Left lung (tissue), 10 donors: ENCODE results near the gene MLLT3. TPM values are rescaled to one million over a fixed set of nuclear protein-coding genes. Genes with fewer than 3 reads are reported as not detected.

Experiments
- ATAC-seq: fragments of 200-7000 bp; cut with Tn5 transposase; one replicate; pipeline ENCODE4 v1.9.1; 2020; ENCODE audit warnings: moderate library complexity
- DNase-seq, 4 donors: peaks; one replicate each; pipeline ENCODE4 v3.0.0-alpha.2; 2013 to 2020
- H3K27ac ChIP-seq, 2 donors: fragments of 200-600 bp; sonication (generic) in 1 of 2; one replicate each; pipeline versions ENCODE4 v1.5.0 to v1.8.0; 2020 to 2021
- H3K27me3 ChIP-seq, 2 donors: fragments of 200-600 bp; sonication (generic) in 1 of 2; one replicate each; pipeline versions ENCODE4 v1.5.0 to v1.8.0; 2020 to 2021
- H3K36me3 ChIP-seq, 2 donors: fragments of 200-600 bp; sonication (generic) in 1 of 2; one replicate each; pipeline versions ENCODE4 v1.5.0 to v1.8.0; 2020 to 2021
- H3K4me1 ChIP-seq, 2 donors: fragments of 200-600 bp; one replicate each; pipeline ENCODE4 v1.8.0; 2021
- H3K4me3 ChIP-seq, 2 donors: fragments of 200-600 bp; sonication (generic) in 1 of 2; one replicate each; pipeline versions ENCODE4 v1.5.0 to v1.8.0; 2020 to 2021; ENCODE audit warnings: mild to moderate bottlenecking in 1 of 2
- H3K9me3 ChIP-seq, 2 donors: fragments of 200-600 bp; sonication (generic) in 1 of 2; one replicate each; pipeline versions ENCODE4 v1.5.0 to v1.8.0; 2020 to 2021
- intact Hi-C, 2 donors: fragments of 100-400 bp; cut with DNase I; formaldehyde crosslinking; loops; one replicate each; pipeline versions ENCODE4 v1.11.2 to v1.14.2; 2022
- polyA plus RNA-seq, 6 donors: library from polyadenylated mRNA; unstranded; fragments of 120-200 nt; gene quantifications; one replicate each; pipeline ENCODE4 v1.2.1, GENCODE V29; 2013; ENCODE audit not compliant: insufficient read length in 6 of 6
- total RNA-seq, 2 donors: library from RNA; stranded (reverse); fragmentation: NEBNext Ultra II Directional; extraction: Animal tissue kit (Norgen Biotek cat#: 25700); gene quantifications; one replicate each; pipeline ENCODE4 v1.2.1, GENCODE V29; 2021
- TF ChIP-seq, protein P1 (sequence below), 2 donors: fragments of 200-600 bp; sonication (generic) in 1 of 2; IDR thresholded peaks; one replicate each; pipeline versions ENCODE4 v1.5.0 to v1.8.0; 2021; ENCODE audit warnings: antibody characterized with exemption in 2 of 2
- donor health status: DM: no; HTN: yes; CAD: no.
- donor health status: DM: no; HTN: no; CAD: no.

Gene MLLT3
- total and polyA plus RNA-seq, 8 donors = 17.0 to 38.2 (median 32.5) TPM

DNA sequence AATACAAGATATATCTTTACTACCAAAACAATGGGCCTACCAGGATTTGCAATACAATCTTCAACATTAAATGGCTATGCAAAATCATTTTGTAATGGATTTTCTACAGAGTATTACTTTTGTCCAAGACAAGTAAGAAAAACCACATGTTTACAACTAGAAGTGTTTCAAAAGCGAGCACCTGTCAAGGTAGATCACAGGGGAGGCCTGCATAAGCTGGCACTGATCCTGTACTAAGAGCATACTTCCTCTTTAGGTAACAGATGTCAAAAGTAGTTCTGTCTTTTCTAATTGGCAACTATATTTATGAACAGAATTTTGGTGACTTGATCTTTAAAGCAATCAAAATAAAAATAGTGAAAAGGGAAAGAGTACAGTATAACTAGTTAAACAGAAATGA is 249.0 kb downstream of the MLLT3 start:
- Histone ChIP-seq H3K36me3 (no peaks in the 10 kb centered on the region), H3K9me3 (no peaks in the 10 kb centered on the region), H3K4me1 (no peaks in the 10 kb centered on the region), H3K27ac (no peak overlapping the region), H3K4me3 (no peak overlapping the region), H3K27me3 (no peaks in the 10 kb centered on the region)
- intact Hi-C loops = no loop called here
- TF ChIP-seq, protein P1, sequence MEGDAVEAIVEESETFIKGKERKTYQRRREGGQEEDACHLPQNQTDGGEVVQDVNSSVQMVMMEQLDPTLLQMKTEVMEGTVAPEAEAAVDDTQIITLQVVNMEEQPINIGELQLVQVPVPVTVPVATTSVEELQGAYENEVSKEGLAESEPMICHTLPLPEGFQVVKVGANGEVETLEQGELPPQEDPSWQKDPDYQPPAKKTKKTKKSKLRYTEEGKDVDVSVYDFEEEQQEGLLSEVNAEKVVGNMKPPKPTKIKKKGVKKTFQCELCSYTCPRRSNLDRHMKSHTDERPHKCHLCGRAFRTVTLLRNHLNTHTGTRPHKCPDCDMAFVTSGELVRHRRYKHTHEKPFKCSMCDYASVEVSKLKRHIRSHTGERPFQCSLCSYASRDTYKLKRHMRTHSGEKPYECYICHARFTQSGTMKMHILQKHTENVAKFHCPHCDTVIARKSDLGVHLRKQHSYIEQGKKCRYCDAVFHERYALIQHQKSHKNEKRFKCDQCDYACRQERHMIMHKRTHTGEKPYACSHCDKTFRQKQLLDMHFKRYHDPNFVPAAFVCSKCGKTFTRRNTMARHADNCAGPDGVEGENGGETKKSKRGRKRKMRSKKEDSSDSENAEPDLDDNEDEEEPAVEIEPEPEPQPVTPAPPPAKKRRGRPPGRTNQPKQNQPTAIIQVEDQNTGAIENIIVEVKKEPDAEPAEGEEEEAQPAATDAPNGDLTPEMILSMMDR (IDR thresholded peaks at IDR 0.05) = no peak
- DNase-seq (no peak), ATAC-seq (no peak)

DNA sequence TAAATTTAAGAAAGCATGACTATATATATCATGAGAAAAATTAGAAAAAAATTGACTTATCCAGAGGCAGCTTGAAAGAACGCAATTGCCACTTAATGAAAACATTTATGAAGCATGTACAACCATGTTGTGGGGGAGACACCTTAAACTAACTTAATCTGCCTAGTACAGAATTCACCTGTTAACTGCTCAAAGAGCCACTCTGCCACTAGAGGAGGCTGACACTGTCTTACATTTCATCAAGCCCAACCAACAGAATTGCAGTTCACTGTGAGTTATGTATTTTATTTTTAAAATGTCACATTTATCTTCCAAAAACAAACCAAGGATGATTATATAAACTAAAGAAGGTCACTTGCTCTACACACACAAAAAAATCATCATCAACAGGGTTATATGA is 252.9 kb downstream of the MLLT3 start:
- no peak overlapping the region for H3K27ac ChIP-seq
- no peaks in the 10 kb centered on the region for H3K9me3 ChIP-seq
- no peaks in the 10 kb centered on the region for H3K4me1 ChIP-seq
- TF ChIP-seq, protein P1 (IDR thresholded peaks at IDR 0.05) = no peak
- no peak overlapping the region for H3K4me3 ChIP-seq
- no peaks in the 10 kb centered on the region for H3K36me3 ChIP-seq
- ATAC-seq (no peak), DNase-seq (no peak)
- intact Hi-C loops = no loop called here
- H3K27me3 ChIP-seq = no peaks in the 10 kb centered on the region

DNA sequence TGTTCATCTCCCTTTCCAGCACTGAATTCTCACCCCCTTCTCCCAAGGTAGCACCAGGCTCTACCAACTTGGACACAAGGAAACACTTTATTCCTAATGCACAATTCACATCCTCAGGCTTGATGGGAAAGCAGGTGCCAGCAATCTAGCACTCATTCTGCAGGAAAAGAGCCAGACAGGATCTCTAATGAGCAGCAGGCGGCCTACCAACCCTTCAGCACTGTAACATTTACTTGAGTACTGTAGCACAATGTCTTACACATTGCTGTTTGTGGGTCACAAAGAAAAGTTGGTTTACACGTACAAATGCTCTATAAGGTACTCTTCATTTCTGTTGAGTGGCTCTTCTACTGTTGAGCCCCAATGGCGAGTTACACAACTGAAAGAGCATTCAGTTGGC is 254.4 kb downstream of the MLLT3 start:
- TF ChIP-seq, protein P1 (IDR thresholded peaks at IDR 0.05) = no peak
- intact Hi-C loops = no loop called here

DNA sequence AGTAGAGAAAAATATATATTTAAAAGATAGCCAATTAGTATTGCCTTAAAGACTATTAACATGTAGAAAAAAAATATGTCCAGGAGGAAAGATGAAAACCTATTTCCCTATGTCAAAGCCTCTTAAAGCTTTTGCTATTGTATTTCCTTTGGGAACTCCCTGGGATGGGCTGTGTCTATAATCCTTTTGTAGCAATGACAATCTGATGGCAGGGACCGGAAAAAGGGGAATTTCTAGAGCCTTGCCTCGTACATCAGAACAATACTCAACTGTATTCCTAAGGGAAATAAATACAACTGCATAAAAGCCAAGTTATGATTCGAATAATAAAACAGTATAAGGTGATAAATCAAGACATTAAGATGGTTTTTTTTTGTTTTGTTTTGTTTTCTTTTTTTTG is 257.3 kb downstream of the MLLT3 start:
- no peaks in the 10 kb centered on the region for H3K9me3 ChIP-seq
- intact Hi-C loops = no loop called here
- no peaks in the 10 kb centered on the region for H3K36me3 ChIP-seq
- H3K4me1 ChIP-seq = no peaks in the 10 kb centered on the region
- DNase-seq (no peak), ATAC-seq (no peak)
- no peak overlapping the region for H3K27ac ChIP-seq
- TF ChIP-seq, protein P1 (IDR thresholded peaks at IDR 0.05) = no peak
- H3K4me3 ChIP-seq = no peak overlapping the region
- no peaks in the 10 kb centered on the region for H3K27me3 ChIP-seq

More for the DNA sequence above, 254.4 kb downstream of the MLLT3 start:
- H3K36me3 ChIP-seq = no peaks in the 10 kb centered on the region
- no peaks in the 10 kb centered on the region for H3K9me3 ChIP-seq
- no peaks in the 10 kb centered on the region for H3K4me1 ChIP-seq
- peak; percentile 74 for ATAC-seq
- no peak overlapping the region for H3K27ac ChIP-seq
- no peak for DNase-seq
- H3K27me3 ChIP-seq = no peaks in the 10 kb centered on the region
- no peak overlapping the region for H3K4me3 ChIP-seq

DNA sequence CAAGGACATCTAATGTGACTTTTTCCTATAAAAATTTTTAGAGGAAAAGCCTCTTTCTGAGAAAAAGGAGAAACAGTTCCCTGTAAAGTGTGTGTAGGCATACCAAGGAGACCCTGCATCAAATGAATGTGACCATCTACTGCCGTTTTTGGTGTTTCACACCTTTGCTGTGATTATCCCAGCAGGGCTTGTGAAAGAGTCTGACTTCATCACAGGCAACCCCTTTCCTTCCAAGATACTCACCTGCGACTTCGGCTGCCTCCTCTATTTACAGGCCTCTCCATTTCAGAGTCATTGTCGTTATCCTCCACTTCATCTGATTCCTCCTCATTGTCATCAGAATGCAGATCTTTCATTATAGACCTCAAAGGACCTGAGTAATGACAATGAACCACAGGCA is 259.1 kb downstream of the MLLT3 start:
- Histone ChIP-seq H3K36me3 (no peaks in the 10 kb centered on the region), H3K27ac (no peak overlapping the region), H3K27me3 (no peaks in the 10 kb centered on the region), H3K9me3 (no peaks in the 10 kb centered on the region), H3K4me3 (no peak overlapping the region), H3K4me1 (no peaks in the 10 kb centered on the region)
- DNase-seq (no peak), ATAC-seq (no peak)
- TF ChIP-seq, protein P1 (IDR thresholded peaks at IDR 0.05) = no peak
- intact Hi-C loops = no loop called here
